OCI-LY3 (cell line): ENCODE measurements around the gene PMM2.

Source experiments
- H2AFZ ChIP-seq: fragments of 200-600, 300-600 bp; shearing (Covaris generic); 2 replicates; pipeline ENCODE4 v1.6.0; 2014; ENCODE audit warnings: antibody characterized with exemption, low read depth, low read length
- H3K27ac ChIP-seq: fragments of 200-600, 300-600 bp; sonication (generic); 2 replicates; pipeline ENCODE4 v1.5.1; 2014; ENCODE audit warnings: mild to moderate bottlenecking, low read length, moderate library complexity, mixed read lengths
- H3K27me3 ChIP-seq: fragments of 200-600, 300-600 bp; sonication (generic); 2 replicates; pipeline ENCODE4 v1.6.1; 2014; ENCODE audit warnings: low read depth, low read length, mixed read lengths
- H3K36me3 ChIP-seq: fragments of 200-600, 300-600 bp; sonication (generic); replicated peaks from 2 replicates; pipeline ENCODE3; 2014; ENCODE audit warnings: low read depth, low read length, mixed read lengths
- H3K4me1 ChIP-seq: fragments of 300-600, 200-600 bp; sonication (generic); 2 replicates; pipeline ENCODE4 v1.6.1; 2014; ENCODE audit warnings: low read length, mixed read lengths
- H3K4me2 ChIP-seq: fragments of 200-600, 300-600 bp; sonication (generic); 2 replicates; pipeline ENCODE4 v1.6.1; 2014; ENCODE audit warnings: low read length, mixed read lengths
- H3K4me3 ChIP-seq: fragments of 300-600, 200-600 bp; sonication (generic); 2 replicates; pipeline ENCODE4 v1.5.1; 2014; ENCODE audit warnings: antibody characterized with exemption, mild to moderate bottlenecking, low read length, moderate library complexity
- H3K79me2 ChIP-seq: fragments of 300-600, 200-600 bp; shearing (Covaris generic); 2 replicates; pipeline ENCODE4 v1.6.1; 2014; ENCODE audit warnings: mild to moderate bottlenecking, low read length, mixed read lengths
- H3K9ac ChIP-seq: fragments of 300-600, 200-600 bp; shearing (Covaris generic); 2 replicates; pipeline ENCODE4 v1.6.0; 2014; ENCODE audit warnings: mild to moderate bottlenecking, low read length, moderate library complexity
- H3K9me3 ChIP-seq: fragments of 200-600, 300-600 bp; shearing (Covaris generic); 2 replicates; pipeline ENCODE4 v1.6.1; 2014; ENCODE audit warnings: low read length, mixed read lengths; ENCODE audit not compliant: insufficient read depth
- H4K20me1 ChIP-seq: fragments of 200-600, 300-600 bp; sonication (generic); 2 replicates; pipeline ENCODE4 v1.6.1; 2016; ENCODE audit warnings: low read length, mixed read lengths; ENCODE audit not compliant: insufficient read depth
- CTCF ChIP-seq: fragments of 200-600, 300-600 bp; sonication (generic); IDR thresholded peaks from 2 replicates; pipeline ENCODE4 v1.5.1; 2014; ENCODE audit warnings: antibody characterized with exemption, low read length, low read depth
- EZH2phosphoT487 ChIP-seq: fragments of 200-600 bp; shearing (Covaris generic); IDR thresholded peaks from 2 replicates; pipeline ENCODE4 v1.6.1; 2018; ENCODE audit warnings: antibody characterized with exemption, mixed run types, low read depth

PMM2 gene

GRCh38 chr16:8866118-8866883 lies 68.7 kb downstream of the PMM2 start:
- Histone ChIP-seq H3K9ac (no peak overlapping the region), H3K79me2 (peaks cover 59% of the 10 kb centered on the region), H3K27me3 (no peaks in the 10 kb centered on the region), H3K4me3 (no peak overlapping the region), H4K20me1 (peaks cover 58% of the 10 kb centered on the region), H3K27ac (no peak overlapping the region), H2AFZ (no peak overlapping the region), H3K4me1 (peaks cover 21% of the 10 kb centered on the region), H3K36me3 (peaks cover 4% of the 10 kb centered on the region), H3K9me3 (no peaks in the 10 kb centered on the region), H3K4me2 (no peak overlapping the region)
- TF ChIP-seq EZH2phosphoT487: no peak
- no peak for TF ChIP-seq CTCF

GRCh38 chr16:8866884-8867215 lies 69.2 kb downstream of the PMM2 start:
- H3K4me2 ChIP-seq: peak overlapping the region; percentile 90
- H3K79me2 ChIP-seq: peaks cover 56% of the 10 kb centered on the region
- no peak overlapping the region for H3K27ac ChIP-seq
- H3K4me1 ChIP-seq: peaks cover 24% of the 10 kb centered on the region
- no peak overlapping the region for H3K9ac ChIP-seq
- no peaks in the 10 kb centered on the region for H3K27me3 ChIP-seq
- H4K20me1 ChIP-seq: peaks cover 54% of the 10 kb centered on the region
- no peak overlapping the region for H2AFZ ChIP-seq
- peak overlapping the region; percentile 77 for H3K4me3 ChIP-seq
- H3K36me3 ChIP-seq: no peaks in the 10 kb centered on the region
- no peaks in the 10 kb centered on the region for H3K9me3 ChIP-seq
- TF ChIP-seq EZH2phosphoT487 (no peak), CTCF (no peak)

- Histone ChIP-seq H3K79me2 (peaks cover 51% of the 10 kb centered on the region), H3K4me1 (peaks cover 24% of the 10 kb centered on the region), H3K36me3 (no peaks in the 10 kb centered on the region), H2AFZ (no peak overlapping the region), H3K9ac (peak overlapping the region; percentile 69), H3K27ac (peak overlapping the region; percentile 54; the same call in 1 of the 2 replicates), H3K4me3 (peak overlapping the region; percentile 77), H3K4me2 (peak overlapping the region; percentile 90), H4K20me1 (peaks cover 51% of the 10 kb centered on the region), H3K9me3 (no peaks in the 10 kb centered on the region), H3K27me3 (no peaks in the 10 kb centered on the region)
- TF ChIP-seq EZH2phosphoT487 (no peak), CTCF (no peak)
Observed at GRCh38 chr16:8867216-8867931, 69.7 kb downstream of the PMM2 start.

GRCh38 chr16:8867932-8868415 lies 70.3 kb downstream of the PMM2 start:
- Histone ChIP-seq H2AFZ (peak overlapping the region; percentile 49; the same call in 1 of the 2 replicates), H3K79me2 (peaks cover 46% of the 10 kb centered on the region)
- no peak for TF ChIP-seq CTCF
- no peak for TF ChIP-seq EZH2phosphoT487

More at GRCh38 chr16:8867932-8868415, 70.3 kb downstream of the PMM2 start:
- Histone ChIP-seq H3K4me2 (peak overlapping the region; percentile 90), H4K20me1 (peaks cover 45% of the 10 kb centered on the region), H3K4me3 (peak overlapping the region; percentile 77), H3K9me3 (no peaks in the 10 kb centered on the region), H3K36me3 (no peaks in the 10 kb centered on the region), H3K27me3 (no peaks in the 10 kb centered on the region), H3K4me1 (peaks cover 24% of the 10 kb centered on the region), H3K9ac (peak overlapping the region; percentile 69), H3K27ac (peak overlapping the region; percentile 54)
